ENCODE measurements around the gene GRID1.
"Not testable (repeated sequence)": the region's sequence is repeated elsewhere in the genome, so short reads cannot be mapped to it uniquely, and the experiment has no call there.

Gene GRID1

GRCh38 chr10:86138551-86139065 is 228.0 kb downstream of the GRID1 start:
- no peak for DNase-seq (ENCODE audit: low read depth)

- no peak for DNase-seq (ENCODE audit: low read depth)
Measured at GRCh38 chr10:86137561-86137960, 229.0 kb downstream of the GRID1 start.

- DNase-seq (ENCODE audit: low read depth): no peak
Measured at GRCh38 chr10:86136934-86137333, 229.7 kb downstream of the GRID1 start.

GRCh38 chr10:86135191-86135590 is 231.4 kb downstream of the GRID1 start:
- DNase-seq (ENCODE audit: low read depth): no peak

GRCh38 chr10:86130737-86131475 is 235.7 kb downstream of the GRID1 start:
- DNase-seq (ENCODE audit: low read depth): no peak

GRCh38 chr10:86130041-86130440 is 236.6 kb downstream of the GRID1 start:
- no peak for DNase-seq (ENCODE audit: low read depth)

- no peak for DNase-seq (ENCODE audit: low read depth)
Measured at GRCh38 chr10:86128360-86128759, 238.2 kb downstream of the GRID1 start.

GRCh38 chr10:86127274-86127819 is 239.2 kb downstream of the GRID1 start:
- DNase-seq (ENCODE audit: low read depth): no peak

- no peak for DNase-seq (ENCODE audit: low read depth)
Measured at GRCh38 chr10:86124734-86125133, 241.9 kb downstream of the GRID1 start.

GRCh38 chr10:86123715-86124114 is 242.9 kb downstream of the GRID1 start:
- no peak for DNase-seq (ENCODE audit: low read depth)

GRCh38 chr10:86123304-86123703 is 243.3 kb downstream of the GRID1 start:
- no peak for DNase-seq (ENCODE audit: low read depth)

- no peak for DNase-seq (ENCODE audit: low read depth)
Measured at GRCh38 chr10:86122646-86123045, 243.9 kb downstream of the GRID1 start.

- DNase-seq (ENCODE audit: low read depth): no peak
Measured at GRCh38 chr10:86121200-86121599, 245.4 kb downstream of the GRID1 start.

- no peak for DNase-seq (ENCODE audit: low read depth)
Measured at GRCh38 chr10:86117051-86117450, 249.5 kb downstream of the GRID1 start.

- DNase-seq (ENCODE audit: low read depth): no peak
Measured at GRCh38 chr10:86113983-86114382, 252.6 kb downstream of the GRID1 start.

- DNase-seq (ENCODE audit: low read depth): no peak
Measured at GRCh38 chr10:86113501-86113900, 253.1 kb downstream of the GRID1 start.

GRCh38 chr10:86113044-86113443 is 253.6 kb downstream of the GRID1 start:
- DNase-seq (ENCODE audit: low read depth): no peak

- DNase-seq (ENCODE audit: low read depth): no peak
Measured at GRCh38 chr10:86111902-86112545, 254.6 kb downstream of the GRID1 start.

- DNase-seq (ENCODE audit: low read depth): no peak
Measured at GRCh38 chr10:86110156-86110786, 256.3 kb downstream of the GRID1 start.

- no peak for DNase-seq (ENCODE audit: low read depth)
Measured at GRCh38 chr10:86109421-86109820, 257.2 kb downstream of the GRID1 start.

- DNase-seq (ENCODE audit: low read depth): no peak
Measured at GRCh38 chr10:86108696-86109095, 257.9 kb downstream of the GRID1 start.

GRCh38 chr10:86107611-86108310 is 258.8 kb downstream of the GRID1 start:
- DNase-seq (ENCODE audit: low read depth): not testable (repeated sequence)

Data from T follicular helper cell (primary cell).